Vagina (tissue), 2 donors: ENCODE measurements around the gene WIPF3. TPM values are rescaled to one million over a fixed set of nuclear protein-coding genes. Genes with fewer than 3 reads are reported as not detected.

Experiments used
- DNase-seq, 2 donors: peaks; one replicate each; pipeline ENCODE4 v3.0.0-alpha.2; 2017; ENCODE audit errors: extremely low spot score in 2 of 2
- H3K27ac ChIP-seq: fragments of 200-600 bp; sonication (generic); one replicate; pipeline ENCODE4 v1.5.1; 2019
- H3K27me3 ChIP-seq: fragments of 200-600 bp; sonication (generic); one replicate; pipeline ENCODE4 v1.5.1; 2019
- H3K36me3 ChIP-seq, 2 donors: fragments of 200-600 bp; sonication (generic); one replicate each; pipeline ENCODE4 v1.5.1; 2017 to 2019
- H3K4me1 ChIP-seq: fragments of 200-600 bp; sonication (generic); one replicate; pipeline ENCODE4 v1.5.1; 2019
- H3K4me3 ChIP-seq, 2 donors: fragments of 200-600 bp; sonication (generic); 1 replicate in 1 of 2; 2 replicates in 1 of 2; pipeline ENCODE4 v1.5.1; 2016 to 2019
- H3K9me3 ChIP-seq: fragments of 200-600 bp; sonication (generic); one replicate; pipeline ENCODE4 v1.5.1; 2019
- CTCF ChIP-seq, 3 experiments: fragments of 450-650 bp in 2 of 3; fragments of 200-600 bp in 1 of 3; sonication (generic) in 1 of 3; IDR thresholded peaks; one replicate each; pipeline ENCODE4 v1.5.1; 2017 to 2019; ENCODE audit warnings: antibody characterized with exemption in 3 of 3, mild to moderate bottlenecking in 2 of 3, moderate library complexity in 2 of 3
- POLR2A ChIP-seq, 2 donors: fragments of 450-650 bp; IDR thresholded peaks; one replicate each; pipeline ENCODE4 v1.6.1; 2017; ENCODE audit warnings: antibody characterized with exemption in 2 of 2, mild to moderate bottlenecking in 2 of 2, moderate library complexity in 2 of 2
- POLR2AphosphoS5 ChIP-seq, 2 donors: sonication (generic); formaldehyde crosslinking; IDR thresholded peaks; one replicate each; pipeline ENCODE4 v1.9.0; 2017; ENCODE audit warnings: antibody characterized with exemption in 2 of 2, mild to moderate bottlenecking in 2 of 2, low read depth in 1 of 2; ENCODE audit not compliant: insufficient read depth in 1 of 2
- intact Hi-C: fragments of 100-400 bp; cut with DNase I; formaldehyde crosslinking; loops from one replicate; pipeline ENCODE4 v1.15.1; 2023
- total RNA-seq: library from RNA; depleted of rRNA; stranded (reverse); fragments of >200 nt; gene quantifications from one replicate; pipeline ENCODE4 v1.2.3, GENCODE V29; 2016

The WIPF3 gene
- total RNA-seq, 1 donor from 2014 or later, result 0.25 TPM

GRCh38 chr7:29801929-29802328 lies 4.4 kb upstream of the WIPF3 start:
- intact Hi-C loops, result no loop called here
- Histone ChIP-seq H3K9me3 (no peaks in the 10 kb centered on the region), H3K4me1 (peaks cover 2% of the 10 kb centered on the region), H3K36me3 (no peaks in the 10 kb centered on the region), H3K27me3 (no peaks in the 10 kb centered on the region), H3K27ac (no peak overlapping the region), H3K4me3 (no peak overlapping the region)
- DNase-seq, result no peak
- TF ChIP-seq POLR2AphosphoS5 (IDR thresholded peaks at IDR 0.05; ENCODE audit: insufficient read depth in 1 of 2, low read depth in 1 of 2) (no peak), POLR2A (IDR thresholded peaks at IDR 0.05) (no peak), CTCF (IDR thresholded peaks at IDR 0.05) (no peak)

GRCh38 chr7:29805031-29805430 lies 1.3 kb upstream of the WIPF3 start:
- DNase-seq, result no peak
- Histone ChIP-seq H3K9me3 (no peaks in the 10 kb centered on the region), H3K27me3 (peaks cover 9% of the 10 kb centered on the region)

GRCh38 chr7:29805886-29806207 lies 461 bp upstream of the WIPF3 start:
- Histone ChIP-seq H3K27ac (no peak overlapping the region), H3K36me3 (no peaks in the 10 kb centered on the region), H3K27me3 (peaks cover 9% of the 10 kb centered on the region), H3K9me3 (no peaks in the 10 kb centered on the region), H3K4me1 (peaks cover 8% of the 10 kb centered on the region), H3K4me3 (no peak overlapping the region)
- TF ChIP-seq POLR2AphosphoS5 (IDR thresholded peaks at IDR 0.05; ENCODE audit: insufficient read depth in 1 of 2, low read depth in 1 of 2) (no peak), POLR2A (IDR thresholded peaks at IDR 0.05) (no peak), CTCF (IDR thresholded peaks at IDR 0.05) (no peak)
- intact Hi-C loops, result no loop called here
- DNase-seq, result no peak

More at GRCh38 chr7:29805031-29805430, 1.3 kb upstream of the WIPF3 start:
- peaks cover 8% of the 10 kb centered on the region for H3K4me1 ChIP-seq
- no peak overlapping the region for H3K27ac ChIP-seq
- H3K4me3 ChIP-seq, result no peak overlapping the region
- H3K36me3 ChIP-seq, result no peaks in the 10 kb centered on the region
- intact Hi-C loops, result no loop called here
- TF ChIP-seq POLR2A (IDR thresholded peaks at IDR 0.05), result no peak

- Histone ChIP-seq H3K4me1 (peaks cover 8% of the 10 kb centered on the region), H3K36me3 (no peaks in the 10 kb centered on the region), H3K27ac (no peak overlapping the region), H3K9me3 (no peaks in the 10 kb centered on the region), H3K27me3 (peaks cover 9% of the 10 kb centered on the region), H3K4me3 (peak overlapping the region; percentile 36 to 51)
- intact Hi-C loops, result no loop called here
- TF ChIP-seq POLR2AphosphoS5 (IDR thresholded peaks at IDR 0.05; ENCODE audit: insufficient read depth in 1 of 2, low read depth in 1 of 2) (no peak), POLR2A (IDR thresholded peaks at IDR 0.05) (no peak), CTCF (IDR thresholded peaks at IDR 0.05) (no peak)
- DNase-seq, result no peak
Measured at GRCh38 chr7:29806995-29807841, 910 bp downstream of the WIPF3 start.

- H3K27me3 ChIP-seq, result peaks cover 9% of the 10 kb centered on the region
- intact Hi-C loops, result no loop called here
- DNase-seq, result no peak
- TF ChIP-seq CTCF (IDR thresholded peaks at IDR 0.05) (no peak), POLR2AphosphoS5 (IDR thresholded peaks at IDR 0.05; ENCODE audit: insufficient read depth in 1 of 2, low read depth in 1 of 2) (no peak), POLR2A (IDR thresholded peaks at IDR 0.05) (no peak)
- H3K27ac ChIP-seq, result no peak overlapping the region
- no peak overlapping the region for H3K4me3 ChIP-seq
- H3K36me3 ChIP-seq, result no peaks in the 10 kb centered on the region
- H3K9me3 ChIP-seq, result no peaks in the 10 kb centered on the region
- H3K4me1 ChIP-seq, result peaks cover 8% of the 10 kb centered on the region
Measured at GRCh38 chr7:29808075-29808801, 1.9 kb downstream of the WIPF3 start.
